Parathyroid adenoma (tissue), 2 donors: ENCODE measurements around the gene TPX2.

ENCODE experiments used
- H2AFZ ChIP-seq: fragments of 300-600 bp; sonication (generic); one replicate; pipeline ENCODE4 v1.7.0; 2017; ENCODE audit warnings: antibody characterized with exemption, mild to moderate bottlenecking
- H3K27ac ChIP-seq: fragments of 300-600 bp; sonication (generic); one replicate; pipeline ENCODE4 v1.7.0; 2017
- H3K27me3 ChIP-seq: fragments of 300-600 bp; sonication (generic); one replicate; pipeline ENCODE4 v1.7.0; 2017; ENCODE audit warnings: low read length; ENCODE audit not compliant: control insufficient read depth, insufficient read depth
- H3K36me3 ChIP-seq: fragments of 300-600 bp; sonication (generic); one replicate; pipeline ENCODE4 v1.7.0; 2017; ENCODE audit warnings: low read length; ENCODE audit not compliant: control insufficient read depth, insufficient read depth
- H3K4me1 ChIP-seq: fragments of 300-600 bp; sonication (generic); one replicate; pipeline ENCODE4 v1.7.0; 2017; ENCODE audit warnings: control low read depth
- H3K4me2 ChIP-seq: fragments of 300-600 bp; sonication (generic); one replicate; pipeline ENCODE4 v1.7.0; 2017; ENCODE audit warnings: low read length
- H3K4me3 ChIP-seq: fragments of 300-600 bp; sonication (generic); one replicate; pipeline ENCODE4 v1.7.0; 2017; ENCODE audit warnings: low read depth, low read length
- H3K79me2 ChIP-seq: fragments of 300-600 bp; sonication (generic); one replicate; pipeline ENCODE4 v1.7.0; 2017; ENCODE audit warnings: control low read depth
- H3K9ac ChIP-seq: fragments of 300-600 bp; sonication (generic); one replicate; pipeline ENCODE4 v1.7.0; 2017; ENCODE audit warnings: mild to moderate bottlenecking
- H3K9me3 ChIP-seq: fragments of 300-600 bp; sonication (generic); one replicate; pipeline ENCODE4 v1.7.0; 2017; ENCODE audit warnings: low read length; ENCODE audit not compliant: control insufficient read depth
- TF ChIP-seq, protein P1 (sequence below): fragments of 300-600 bp; sonication (generic); IDR thresholded peaks from one replicate; pipeline ENCODE4 v1.7.0; 2017; ENCODE audit warnings: antibody characterized with exemption, mild to moderate bottlenecking
- donor health status: primary hyperparathyroidism.

The TPX2 gene

GRCh38 chr20:31845300-31845863, 106.3 kb downstream of the TPX2 start, which contains the start of gene FOXS1:
FOXS1 (minus strand) TSS chr20:31845604; CDS start chr20:31845542, 62 bp downstream.
- Histone ChIP-seq H3K79me2 (no peaks in the 10 kb centered on the region), H2AFZ (peak within 1 kb of the TSS; percentile 31), H3K4me3 (no peak within 1 kb of the TSS), H3K4me1 (peaks cover 8% of the 10 kb centered on the region), H3K36me3 (no peaks in the 10 kb centered on the region), H3K27me3 (no peaks in the 10 kb centered on the region), H3K4me2 (no peak within 1 kb of the TSS), H3K9ac (no peak within 1 kb of the TSS), H3K9me3 (no peaks in the 10 kb centered on the region), H3K27ac (peak within 1 kb of the TSS; percentile 4)
- TF ChIP-seq, protein P1, sequence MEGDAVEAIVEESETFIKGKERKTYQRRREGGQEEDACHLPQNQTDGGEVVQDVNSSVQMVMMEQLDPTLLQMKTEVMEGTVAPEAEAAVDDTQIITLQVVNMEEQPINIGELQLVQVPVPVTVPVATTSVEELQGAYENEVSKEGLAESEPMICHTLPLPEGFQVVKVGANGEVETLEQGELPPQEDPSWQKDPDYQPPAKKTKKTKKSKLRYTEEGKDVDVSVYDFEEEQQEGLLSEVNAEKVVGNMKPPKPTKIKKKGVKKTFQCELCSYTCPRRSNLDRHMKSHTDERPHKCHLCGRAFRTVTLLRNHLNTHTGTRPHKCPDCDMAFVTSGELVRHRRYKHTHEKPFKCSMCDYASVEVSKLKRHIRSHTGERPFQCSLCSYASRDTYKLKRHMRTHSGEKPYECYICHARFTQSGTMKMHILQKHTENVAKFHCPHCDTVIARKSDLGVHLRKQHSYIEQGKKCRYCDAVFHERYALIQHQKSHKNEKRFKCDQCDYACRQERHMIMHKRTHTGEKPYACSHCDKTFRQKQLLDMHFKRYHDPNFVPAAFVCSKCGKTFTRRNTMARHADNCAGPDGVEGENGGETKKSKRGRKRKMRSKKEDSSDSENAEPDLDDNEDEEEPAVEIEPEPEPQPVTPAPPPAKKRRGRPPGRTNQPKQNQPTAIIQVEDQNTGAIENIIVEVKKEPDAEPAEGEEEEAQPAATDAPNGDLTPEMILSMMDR, result no peak

DNA sequence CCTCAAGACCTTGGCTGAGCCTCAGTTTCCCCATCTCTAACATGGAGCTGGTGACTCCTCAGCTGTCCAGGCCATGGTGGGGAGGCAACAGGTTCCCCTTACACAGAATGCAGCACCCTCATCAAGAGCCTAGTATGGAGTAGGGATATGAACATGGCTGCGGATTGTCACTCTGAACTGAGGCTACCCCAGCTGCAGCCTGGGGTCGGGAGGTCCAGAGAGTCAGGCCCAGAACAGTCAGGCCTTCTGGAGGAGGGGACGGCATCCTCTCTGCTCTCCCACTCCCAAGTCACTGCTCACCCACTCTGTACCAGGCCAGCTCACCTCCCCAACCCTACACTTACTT, 107.7 kb downstream of the TPX2 start:
- TF ChIP-seq, protein P1, result no peak
- Histone ChIP-seq H3K27me3 (no peaks in the 10 kb centered on the region), H3K4me2 (no peak overlapping the region), H3K9ac (no peak overlapping the region), H3K79me2 (no peaks in the 10 kb centered on the region), H3K27ac (no peak overlapping the region), H3K4me3 (no peak overlapping the region), H3K4me1 (peaks cover 22% of the 10 kb centered on the region), H3K9me3 (no peaks in the 10 kb centered on the region), H3K36me3 (no peaks in the 10 kb centered on the region), H2AFZ (no peak overlapping the region)

GRCh38 chr20:31848088-31848999, 109.3 kb downstream of the TPX2 start:
- Histone ChIP-seq H3K27ac (no peak overlapping the region), H3K27me3 (no peaks in the 10 kb centered on the region), H2AFZ (no peak overlapping the region), H3K9ac (no peak overlapping the region), H3K36me3 (no peaks in the 10 kb centered on the region), H3K4me1 (peaks cover 30% of the 10 kb centered on the region), H3K4me2 (no peak overlapping the region), H3K79me2 (no peaks in the 10 kb centered on the region), H3K4me3 (no peak overlapping the region), H3K9me3 (no peaks in the 10 kb centered on the region)
- TF ChIP-seq, protein P1, result no peak

GRCh38 chr20:31849306-31849930, 110.3 kb downstream of the TPX2 start:
- Histone ChIP-seq H3K27ac (no peak overlapping the region), H3K79me2 (no peaks in the 10 kb centered on the region), H3K4me2 (no peak overlapping the region), H3K27me3 (no peaks in the 10 kb centered on the region), H3K9ac (no peak overlapping the region), H3K4me1 (peaks cover 30% of the 10 kb centered on the region), H3K36me3 (no peaks in the 10 kb centered on the region), H3K4me3 (no peak overlapping the region), H3K9me3 (no peaks in the 10 kb centered on the region), H2AFZ (peak overlapping the region; percentile 57)
- TF ChIP-seq, protein P1, result no peak
